Measurements from ENCODE around the gene PES1. TPM values are rescaled to one million over a fixed set of nuclear protein-coding genes. Genes with fewer than 3 reads are reported as not detected.
A peak's percentile ranks its signal among the peaks of the same experiment; 100 is the strongest.
"Not testable (repeated sequence)": the region's sequence is repeated elsewhere in the genome, so short reads cannot be mapped to it uniquely, and the experiment has no call there.

The PES1 gene
- total RNA-seq, 8 experiments from 2014 or later = 78.6 to 142 (median 105) TPM

DNA sequence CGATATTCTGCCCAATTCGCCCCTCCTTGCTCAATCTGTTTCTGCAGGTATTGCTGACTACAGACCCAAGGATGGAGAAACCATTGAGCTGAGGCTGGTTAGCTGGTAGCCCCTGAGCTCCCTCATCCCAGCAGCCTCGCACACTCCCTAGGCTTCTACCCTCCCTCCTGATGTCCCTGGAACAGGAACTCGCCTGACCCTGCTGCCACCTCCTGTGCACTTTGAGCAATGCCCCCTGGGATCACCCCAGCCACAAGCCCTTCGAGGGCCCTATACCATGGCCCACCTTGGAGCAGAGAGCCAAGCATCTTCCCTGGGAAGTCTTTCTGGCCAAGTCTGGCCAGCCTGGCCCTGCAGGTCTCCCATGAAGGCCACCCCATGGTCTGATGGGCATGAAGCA lies 34.7 kb upstream of the PES1 start:
- 17 to 100% (median 84%) methylated on average over 1 to 4 of the region's 5 CpGs; no CpG with 5 or more reads in 7 of the 10 experiments for WGBS, 10 experiments
- H3K27ac ChIP-seq = no peak overlapping the region
- peak in 5 of 8 experiments; percentile 8 to 62 (median 32) for ATAC-seq (replicated peaks in 6 of 8)
- in situ Hi-C loops (cut with MboI; ENCODE audit: low pct_unique_long_range_greater_than_20kb in 2 of 9, low sequenced_read_pairs in 9 of 9, unreplicated experiment in 9 of 9) = loop anchor here in 2 of 9 experiments (25.0 kb wide), 1 partner anchor 136 kb away; no protein-coding TSS in a partner anchor
- H3K4me1 ChIP-seq (replicated peaks in 1 of 2) = no peaks in the 10 kb centered on the region
- no peak overlapping the region for H3K4me3 ChIP-seq

DNA sequence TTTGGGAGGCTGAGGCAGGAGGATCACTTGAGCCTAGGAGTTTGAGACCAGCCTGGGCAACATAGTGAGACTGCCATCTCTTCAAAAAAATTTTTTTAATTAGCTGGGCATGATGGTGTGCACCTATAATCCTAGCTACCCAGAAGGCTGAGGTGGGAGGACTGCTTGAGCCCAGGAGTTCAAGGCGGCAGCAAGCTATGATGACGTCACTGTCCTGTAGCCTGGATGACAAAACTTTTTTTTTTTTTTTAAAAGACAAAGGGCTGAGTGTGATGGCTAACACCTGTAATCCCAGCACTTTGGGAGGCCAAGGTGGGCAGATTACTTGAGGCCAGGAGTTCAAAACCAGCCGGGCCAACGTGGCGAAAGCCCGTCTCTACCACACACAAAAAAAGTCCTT lies 28.2 kb upstream of the PES1 start:
- WGBS, 10 experiments = 64 to 100% (median 84%) methylated on average over 1 to 6 of the region's 6 CpGs; no CpG with 5 or more reads in 3 of the 10 experiments
- not testable (repeated sequence) for ATAC-seq (replicated peaks in 6 of 8)

DNA sequence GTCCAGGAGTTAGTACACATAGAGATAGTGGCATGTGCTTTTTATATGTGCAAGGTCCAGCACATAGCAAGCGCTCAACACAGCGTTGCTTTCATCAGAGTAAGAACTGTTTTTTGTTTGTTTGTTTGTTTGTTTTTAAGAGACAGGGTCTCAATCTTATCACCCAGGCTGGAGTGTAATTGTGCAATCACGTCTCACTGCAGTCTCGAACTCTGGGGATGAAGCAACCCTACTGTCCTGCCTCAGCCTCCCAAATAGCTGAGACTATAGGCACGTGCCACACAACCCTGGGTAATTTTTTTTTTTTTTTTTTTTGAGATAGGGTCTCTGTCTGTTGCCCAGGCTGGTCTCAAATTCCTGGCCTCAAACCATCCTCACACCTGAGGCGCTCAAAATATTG lies 26.1 kb upstream of the PES1 start:
- in situ Hi-C loops (cut with MboI; ENCODE audit: low pct_unique_long_range_greater_than_20kb in 2 of 9, low sequenced_read_pairs in 9 of 9, unreplicated experiment in 9 of 9) = no loop called here
- no peaks in the 10 kb centered on the region for H3K4me1 ChIP-seq (replicated peaks in 1 of 2)
- ATAC-seq (replicated peaks in 6 of 8) = no peak
- WGBS, 10 experiments = 86 to 100% (median 96%) methylated on average over 1 to 6 of the region's 6 CpGs; no CpG with 5 or more reads in 3 of the 10 experiments
- H3K4me3 ChIP-seq = no peak overlapping the region
- no peak overlapping the region for H3K27ac ChIP-seq

More for the DNA sequence above, 28.2 kb upstream of the PES1 start:
- H3K27ac ChIP-seq; in situ Hi-C loops (cut with MboI; ENCODE audit: low pct_unique_long_range_greater_than_20kb in 2 of 9, low sequenced_read_pairs in 9 of 9, unreplicated experiment in 9 of 9); H3K4me3 ChIP-seq; H3K4me1 ChIP-seq (replicated peaks in 1 of 2): not testable (repeated sequence)

DNA sequence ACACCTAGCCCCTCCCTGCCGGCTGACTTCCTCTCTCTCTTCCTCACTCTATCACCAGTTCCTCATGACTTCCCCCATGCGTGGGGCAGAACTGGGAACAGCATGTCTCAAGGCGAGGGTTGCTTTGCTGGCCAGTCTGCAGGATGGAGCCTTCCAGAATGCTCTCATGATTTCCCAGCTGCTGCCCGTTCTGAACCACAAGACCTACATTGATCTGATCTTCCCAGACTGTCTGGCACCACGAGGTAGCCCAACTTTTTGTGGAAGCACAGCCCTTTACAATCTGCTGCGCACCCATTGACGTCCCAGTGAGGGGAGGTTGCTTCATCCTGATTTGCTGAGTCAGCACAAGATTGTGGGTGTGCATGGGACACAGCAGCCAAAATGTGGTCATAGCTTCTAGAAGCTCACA lies 23.8 kb upstream of the PES1 start:
- 0 to 100% (median 74%) methylated on average over 1 to 3 of the region's 7 CpGs; no CpG with 5 or more reads in 2 of the 10 experiments for WGBS, 10 experiments
- no peak overlapping the region for H3K27ac ChIP-seq
- no peaks in the 10 kb centered on the region for H3K4me1 ChIP-seq (replicated peaks in 1 of 2)
- in situ Hi-C loops (cut with MboI; ENCODE audit: low pct_unique_long_range_greater_than_20kb in 2 of 9, low sequenced_read_pairs in 9 of 9, unreplicated experiment in 9 of 9) = no loop called here
- ATAC-seq (replicated peaks in 6 of 8) = no peak
- H3K4me3 ChIP-seq = no peak overlapping the region

DNA sequence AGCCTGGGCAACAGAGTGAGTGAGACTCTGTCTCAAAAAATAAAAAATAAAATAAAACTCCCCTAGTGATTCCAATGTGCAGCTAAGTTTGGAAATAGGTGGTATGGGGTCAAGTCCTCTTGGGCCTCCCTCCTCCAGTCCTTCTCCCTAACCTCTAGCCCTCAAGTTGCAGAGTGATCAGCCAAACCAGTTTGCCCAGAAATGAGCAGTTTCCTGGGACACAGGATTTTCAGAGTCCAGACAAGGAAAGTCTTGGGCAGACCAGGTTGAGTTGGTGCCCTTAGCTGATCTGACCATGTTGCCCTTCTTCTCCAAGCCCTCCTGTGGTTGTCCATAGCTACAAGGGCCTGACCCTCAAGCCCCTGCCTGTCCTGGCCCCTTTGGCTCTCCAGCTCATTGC lies 23.2 kb upstream of the PES1 start:
- H3K4me1 ChIP-seq (replicated peaks in 1 of 2) = no peaks in the 10 kb centered on the region
- no peak overlapping the region for H3K27ac ChIP-seq
- in situ Hi-C loops (cut with MboI; ENCODE audit: low pct_unique_long_range_greater_than_20kb in 2 of 9, low sequenced_read_pairs in 9 of 9, unreplicated experiment in 9 of 9) = no loop called here
- no peak for ATAC-seq (replicated peaks in 6 of 8)
- H3K4me3 ChIP-seq = no peak overlapping the region

DNA sequence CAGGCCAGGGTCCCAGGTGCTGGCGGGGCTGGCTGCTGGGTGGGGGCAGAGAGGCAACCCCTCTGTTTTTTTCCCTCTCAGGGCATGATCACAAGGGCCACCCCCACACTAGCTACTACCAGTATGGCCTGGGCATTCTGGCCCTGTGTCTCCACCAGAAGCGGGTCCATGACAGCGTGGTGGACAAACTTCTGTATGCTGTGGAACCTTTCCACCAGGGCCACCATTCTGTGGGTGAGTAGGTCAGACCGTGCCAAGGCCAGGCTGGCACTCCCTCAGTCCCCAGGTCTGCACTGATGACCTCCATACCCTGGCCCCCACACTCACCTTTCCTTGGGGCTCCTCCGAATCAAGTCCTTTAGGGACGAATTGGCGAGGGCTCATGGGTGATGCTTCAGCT lies 22.6 kb upstream of the PES1 start:
- H3K27ac ChIP-seq = no peak overlapping the region
- in situ Hi-C loops (cut with MboI; ENCODE audit: low pct_unique_long_range_greater_than_20kb in 2 of 9, low sequenced_read_pairs in 9 of 9, unreplicated experiment in 9 of 9) = no loop called here
- H3K4me1 ChIP-seq (replicated peaks in 1 of 2) = peaks cover 4% of the 10 kb centered on the region in 2 donors
- no peak overlapping the region for H3K4me3 ChIP-seq
- WGBS, 10 experiments = 83 to 100% (median 100%) methylated on average over 1 to 3 of the region's 7 CpGs; no CpG with 5 or more reads in 5 of the 10 experiments
- ATAC-seq (replicated peaks in 6 of 8) = no peak

DNA sequence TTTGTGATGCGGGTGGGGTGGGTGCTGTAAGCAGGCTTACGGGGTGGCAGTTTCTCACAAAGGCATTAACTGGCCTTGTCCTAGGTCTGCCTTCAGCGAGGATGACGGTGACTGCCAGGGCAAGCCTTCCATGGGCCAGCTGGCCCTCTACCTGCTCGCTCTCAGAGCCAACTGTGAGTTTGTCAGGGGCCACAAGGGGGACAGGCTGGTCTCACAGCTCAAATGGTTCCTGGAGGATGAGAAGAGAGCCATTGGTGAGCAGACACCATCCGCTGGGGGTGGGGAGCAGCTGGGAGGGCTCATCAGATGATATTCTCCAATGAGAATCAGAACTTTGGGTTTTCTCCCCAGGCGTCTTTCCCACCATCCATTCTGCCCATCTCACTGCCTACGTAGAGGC lies 21.1 kb upstream of the PES1 start:
- H3K4me3 ChIP-seq = no peak overlapping the region
- WGBS, 10 experiments = 50 to 100% (median 83%) methylated on average over 1 to 4 of the region's 8 CpGs; no CpG with 5 or more reads in 4 of the 10 experiments
- no peak overlapping the region for H3K27ac ChIP-seq
- in situ Hi-C loops (cut with MboI; ENCODE audit: low pct_unique_long_range_greater_than_20kb in 2 of 9, low sequenced_read_pairs in 9 of 9, unreplicated experiment in 9 of 9) = no loop called here
- no peak for ATAC-seq (replicated peaks in 6 of 8)
- peaks cover 17% of the 10 kb centered on the region in 2 donors for H3K4me1 ChIP-seq (replicated peaks in 1 of 2)

DNA sequence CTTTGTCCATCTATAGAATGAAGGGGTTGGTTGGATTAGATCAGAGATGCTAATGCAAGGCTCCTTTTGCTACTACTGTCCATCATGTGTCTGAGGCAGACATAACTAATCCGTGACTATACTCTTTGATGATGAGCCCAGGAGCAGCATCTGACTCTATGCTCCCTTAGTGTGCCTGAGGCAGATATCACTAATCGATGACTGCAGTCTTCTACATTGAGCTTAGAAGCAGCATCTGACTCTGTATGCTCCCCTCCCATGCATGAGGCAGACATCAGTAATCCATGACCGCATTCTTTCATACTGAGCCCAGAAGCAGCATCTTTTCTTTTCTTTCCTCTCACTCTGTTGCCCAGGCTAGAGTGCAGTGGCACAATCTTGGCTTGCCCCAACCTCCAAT lies 19.5 kb upstream of the PES1 start:
- Histone ChIP-seq H3K27ac (no peak overlapping the region), H3K4me1 (replicated peaks in 1 of 2) (peaks cover 24% of the 10 kb centered on the region in 2 donors), H3K4me3 (no peak overlapping the region)
- WGBS, 10 experiments = 57 to 100% (median 97%) methylated on average over 1 to 3 of the region's 3 CpGs; no CpG with 5 or more reads in 3 of the 10 experiments
- no peak for ATAC-seq (replicated peaks in 6 of 8)
- in situ Hi-C loops (cut with MboI; ENCODE audit: low pct_unique_long_range_greater_than_20kb in 2 of 9, low sequenced_read_pairs in 9 of 9, unreplicated experiment in 9 of 9) = no loop called here

DNA sequence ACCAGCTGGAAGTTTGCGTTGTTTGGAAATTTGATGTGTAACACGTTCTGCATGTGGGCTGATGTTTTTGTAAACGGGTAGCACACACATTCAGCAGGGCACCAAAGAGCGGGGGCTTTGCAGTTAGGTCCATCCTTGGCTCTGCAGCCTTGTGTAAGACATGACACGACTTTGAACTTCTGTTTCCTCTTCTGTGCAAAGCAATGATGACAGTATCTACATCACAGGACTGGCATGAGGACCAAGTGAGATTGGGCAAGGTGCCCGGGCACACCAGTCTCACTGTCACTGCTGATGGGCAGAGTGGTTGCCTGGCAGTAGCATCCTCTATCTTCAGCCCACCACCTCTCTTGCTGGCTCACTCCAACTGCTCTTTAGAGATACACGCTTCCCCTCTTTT lies 18.6 kb upstream of the PES1 start:
- whole genome bisulfite sequencing, 10 experiments = 33 to 100% (median 80%) methylated on average over 1 to 5 of the region's 7 CpGs; no CpG with 5 or more reads in 1 of the 10 experiments
- in situ Hi-C loops (cut with MboI; ENCODE audit: low pct_unique_long_range_greater_than_20kb in 2 of 9, low sequenced_read_pairs in 9 of 9, unreplicated experiment in 9 of 9) = no loop called here
- no peak overlapping the region for H3K27ac ChIP-seq
- H3K4me3 ChIP-seq = no peak overlapping the region
- H3K4me1 ChIP-seq (replicated peaks in 1 of 2) = peaks cover 24 to 26% of the 10 kb centered on the region in 2 donors
- ATAC-seq (replicated peaks in 6 of 8) = no peak

DNA sequence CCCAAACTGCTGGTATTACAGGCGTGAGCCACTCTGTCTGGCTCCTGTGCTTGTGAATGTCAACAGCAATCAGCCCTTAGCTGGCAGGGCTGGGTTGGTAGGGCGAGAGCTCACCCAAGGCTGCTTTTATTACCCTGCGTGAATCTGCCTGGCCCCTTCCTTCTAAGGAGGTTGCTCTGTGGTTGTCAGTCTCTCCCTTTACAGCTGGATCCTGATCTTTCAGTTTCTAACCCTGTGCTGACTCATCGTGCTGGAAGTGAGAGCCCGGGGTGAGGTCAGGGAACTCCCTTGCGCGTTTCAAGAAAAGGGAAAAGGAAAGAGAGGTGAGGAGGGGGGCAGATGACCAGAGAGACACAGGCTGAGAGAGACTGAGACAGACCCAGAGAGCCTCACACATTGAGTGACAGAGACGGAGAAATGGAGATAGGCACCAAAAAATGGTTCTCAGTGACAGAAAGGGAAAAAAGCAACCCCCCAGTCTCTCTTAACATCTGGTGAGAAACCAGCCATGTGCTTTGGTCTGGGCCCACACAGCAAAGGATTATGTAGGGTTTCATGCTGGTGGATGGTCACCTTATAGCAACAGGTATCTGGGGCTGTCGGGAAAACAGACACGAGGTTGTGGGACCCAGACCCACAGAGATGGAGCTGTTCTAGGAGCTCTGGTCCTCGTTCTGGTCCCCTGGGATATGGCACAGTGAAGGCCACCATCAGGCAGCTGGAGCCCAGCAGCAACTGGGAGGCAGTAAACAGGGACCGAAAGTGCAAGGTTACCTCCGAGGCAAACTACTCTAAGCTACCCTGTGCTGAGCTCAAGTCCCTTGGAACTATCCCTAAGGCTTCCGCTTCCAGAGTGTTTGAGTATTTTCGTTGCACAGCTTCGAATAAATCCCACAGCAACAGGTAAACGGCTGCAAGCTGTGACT lies 17.8 kb upstream of the PES1 start:
- peak overlapping the region in 1 of 5 donors; percentile 3 for H3K4me3 ChIP-seq

DNA sequence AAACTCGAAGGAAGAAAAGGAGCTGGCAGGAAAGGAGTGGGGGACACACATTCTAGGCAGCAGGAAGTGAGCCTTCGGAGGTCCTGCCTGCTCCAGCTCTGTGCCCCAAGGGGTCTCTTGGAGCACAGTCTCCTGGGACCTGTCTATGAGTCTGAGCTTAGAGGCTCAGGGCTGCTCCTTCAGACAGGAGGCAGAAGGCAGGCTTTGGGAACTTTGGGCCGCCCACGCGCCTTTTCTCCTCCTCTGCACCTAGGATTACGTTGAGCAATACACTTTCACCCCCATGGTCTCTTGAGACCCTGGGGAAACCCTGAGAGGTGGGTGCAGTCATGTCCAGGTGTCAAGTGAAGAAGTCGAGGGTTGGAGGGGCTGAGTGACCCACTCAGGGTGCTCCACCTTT lies 16.2 kb upstream of the PES1 start:
- ATAC-seq (replicated peaks in 6 of 8) = no peak
- H3K4me3 ChIP-seq = no peak overlapping the region
- in situ Hi-C loops (cut with MboI; ENCODE audit: low pct_unique_long_range_greater_than_20kb in 2 of 9, low sequenced_read_pairs in 9 of 9, unreplicated experiment in 9 of 9) = no loop called here
- H3K4me1 ChIP-seq (replicated peaks in 1 of 2) = peaks cover 24 to 26% of the 10 kb centered on the region in 2 donors
- 50 to 86% (median 68%) methylated on average over 1 to 5 of the region's 7 CpGs; no CpG with 5 or more reads in 4 of the 10 experiments for WGBS, 10 experiments
- H3K27ac ChIP-seq = no peak overlapping the region

More for the DNA sequence above, 17.8 kb upstream of the PES1 start:
- ATAC-seq (replicated peaks in 6 of 8) = peak; percentile 23 to 83 (median 56)
- Histone ChIP-seq H3K4me1 (replicated peaks in 1 of 2) (peaks cover 24 to 26% of the 10 kb centered on the region in 2 donors), H3K27ac (peak overlapping the region in 1 of 2 donors; percentile 11)
- WGBS, 10 experiments = 18 to 79% (median 60%) methylated on average over 5 to 15 of the region's 17 CpGs; no CpG with 5 or more reads in 3 of the 10 experiments
- in situ Hi-C loops (cut with MboI; ENCODE audit: low pct_unique_long_range_greater_than_20kb in 2 of 9, low sequenced_read_pairs in 9 of 9, unreplicated experiment in 9 of 9) = no loop called here

DNA sequence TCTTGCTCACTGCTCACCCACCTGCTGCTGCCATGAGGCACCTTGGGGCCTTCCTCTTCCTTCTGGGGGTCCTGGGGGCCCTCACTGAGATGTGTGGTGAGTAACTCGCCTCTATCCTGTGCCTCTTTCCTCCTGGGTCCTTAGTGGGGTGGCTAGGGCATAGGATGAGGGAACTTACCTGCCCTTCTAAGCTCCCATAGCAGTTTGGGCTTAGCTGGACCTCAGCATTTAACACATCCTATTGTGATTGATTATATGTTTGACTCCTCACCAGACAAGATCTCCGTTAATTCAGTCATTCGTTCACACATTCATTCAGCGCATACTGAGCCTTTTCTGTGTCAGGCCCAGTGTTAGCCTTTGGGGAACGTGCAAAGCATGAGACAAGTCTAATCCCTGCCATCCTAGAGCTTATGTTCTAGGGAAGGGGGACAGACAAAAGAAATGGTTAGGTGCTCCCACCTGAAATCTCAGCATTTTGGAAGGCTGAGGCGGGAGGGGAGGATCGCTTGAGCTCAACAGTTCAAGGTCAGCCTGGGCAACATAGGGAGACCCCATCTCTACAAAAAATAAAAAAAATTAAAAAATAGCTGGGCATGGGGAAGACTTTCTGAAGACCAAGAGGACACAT lies 15.7 kb upstream of the PES1 start:
- peak overlapping the region; percentile 44 to 81 (median 50) for H3K4me3 ChIP-seq
- ATAC-seq (replicated peaks in 6 of 8) = no peak
- 44 to 80% (median 66%) methylated on average over 1 to 6 of the region's 7 CpGs; no CpG with 5 or more reads in 1 of the 10 experiments for WGBS, 10 experiments
- H3K27ac ChIP-seq = peak overlapping the region; percentile 67 to 87
- peaks cover 24 to 26% of the 10 kb centered on the region in 2 donors for H3K4me1 ChIP-seq (replicated peaks in 1 of 2)
- in situ Hi-C loops (cut with MboI; ENCODE audit: low pct_unique_long_range_greater_than_20kb in 2 of 9, low sequenced_read_pairs in 9 of 9, unreplicated experiment in 9 of 9) = no loop called here
